GM12873 (cell line): ENCODE results near the gene ECT2L.

ENCODE experiments used
- CTCF ChIP-seq: IDR thresholded peaks from 2 replicates; pipeline ENCODE4 v1.5.1; 2012; ENCODE audit warnings: low read depth, mild to moderate bottlenecking, moderate library complexity, low read length, control low read depth; ENCODE audit not compliant: insufficient read depth; ENCODE audit errors: missing control alignments

Gene ECT2L

GRCh38 chr6:138943089-138943625 lies 147.3 kb downstream of the ECT2L start:
- TF ChIP-seq CTCF = no peak

GRCh38 chr6:138944412-138944811 lies 148.5 kb downstream of the ECT2L start:
- TF ChIP-seq CTCF = no peak

- TF ChIP-seq CTCF = no peak
Observed at GRCh38 chr6:138945354-138945753, 149.5 kb downstream of the ECT2L start.

- no peak for TF ChIP-seq CTCF
Observed at GRCh38 chr6:138948004-138948403, 152.1 kb downstream of the ECT2L start.

GRCh38 chr6:138948546-138949179 lies 152.8 kb downstream of the ECT2L start:
- TF ChIP-seq CTCF = no peak

GRCh38 chr6:138953451-138953850 lies 157.6 kb downstream of the ECT2L start:
- TF ChIP-seq CTCF = no peak
